Endothelial cell of umbilical vein (primary cell): ENCODE data around the gene ARFRP1. TPM values are rescaled to one million over a fixed set of nuclear protein-coding genes. Genes with fewer than 3 reads are reported as not detected.

ENCODE experiments used
- BruUV-seq: library from RNA; stranded (reverse); fragments of 400-500 nt; replicated peaks from 2 replicates; lab custom pipeline; 2021; lab: Mats Ljungman, UMichigan
- CTCF ChIA-PET: fragments of 300-600, 350-600 bp; sonication (Branson Sonifier 250); formaldehyde crosslinking; loops from one replicate; lab custom pipeline; 2021; ENCODE audit warnings: antibody characterized with exemption, inconsistent platforms; lab: Charles Lee
- POLR2A ChIA-PET: fragments of 300-600, 350-600 bp; sonication (Branson Sonifier 250); formaldehyde crosslinking; loops from one replicate; lab custom pipeline; 2021; ENCODE audit warnings: antibody characterized with exemption, inconsistent platforms; lab: Charles Lee
- DNase-seq: peaks from one replicate; pipeline ENCODE4 v3.0.0-alpha.2; 2011; ENCODE audit warnings: low read depth, low spot score
- FAIRE-seq: peaks from 2 replicates; lab custom pipeline; 2011; peaks lifted over from hg19 to GRCh38; lab: Jason Lieb, UNC
- H2AFZ ChIP-seq: 2 replicates; pipeline ENCODE4 v1.6.0; 2012; ENCODE audit warnings: low read depth, low read length, control low read depth, inconsistent platforms
- H3K27ac ChIP-seq: 2 replicates; pipeline ENCODE4 v1.5.1; 2011; ENCODE audit warnings: low read depth, mild to moderate bottlenecking, control low read depth, low read length, moderate library complexity; ENCODE audit not compliant: insufficient read depth
- H3K27me3 ChIP-seq, 2 experiments: 2 replicates each; pipeline versions ENCODE4 v1.6.0 to v1.6.1; 2011; ENCODE audit warnings: low read length in 2 of 2, mixed read lengths in 1 of 2; ENCODE audit not compliant: control insufficient read depth in 2 of 2, insufficient read depth in 2 of 2
- H3K36me3 ChIP-seq, 2 experiments: 2 replicates in 1 of 2; 3 replicates in 1 of 2; pipeline ENCODE4 v1.5.1; 2011; ENCODE audit warnings: low read length in 2 of 2, mild to moderate bottlenecking in 1 of 2, moderate library complexity in 1 of 2; ENCODE audit not compliant: control insufficient read depth in 2 of 2, insufficient read depth in 2 of 2; ENCODE audit errors: extremely low read depth in 1 of 2
- H3K4me1 ChIP-seq: 3 replicates; pipeline ENCODE4 v1.5.1; 2011; ENCODE audit warnings: mild to moderate bottlenecking, low read length; ENCODE audit not compliant: control insufficient read depth, insufficient read depth; ENCODE audit errors: extremely low read depth
- H3K4me2 ChIP-seq: 2 replicates; pipeline ENCODE4 v1.6.1; 2011; ENCODE audit warnings: low read length, control low read depth, mixed read lengths; ENCODE audit not compliant: insufficient read depth
- H3K4me3 ChIP-seq, 3 experiments: fragments of 200-600 bp in 1 of 3; sonication (generic), shearing (Covaris generic) in 1 of 3; replicated peaks in 1 of 3; 2 replicates each; pipeline ENCODE4 v1.5.1; 2011 to 2016; ENCODE audit warnings: control low read depth in 3 of 3, low read length in 3 of 3, mild to moderate bottlenecking in 2 of 3, inconsistent platforms in 1 of 3, low read depth in 1 of 3, moderate library complexity in 1 of 3; ENCODE audit not compliant: insufficient read depth in 1 of 3
- H3K79me2 ChIP-seq: 2 replicates; pipeline ENCODE4 v1.6.0; 2012; ENCODE audit warnings: low read length, inconsistent platforms; ENCODE audit not compliant: control insufficient read depth, insufficient read depth
- H3K9ac ChIP-seq: replicated peaks from 2 replicates; pipeline ENCODE3; 2011; ENCODE audit warnings: low read length, control low read depth; ENCODE audit not compliant: insufficient read depth; ENCODE audit errors: extremely low read depth
- H3K9me1 ChIP-seq: replicated peaks from 3 replicates; pipeline ENCODE4 v1.6.0; 2011; ENCODE audit warnings: mild to moderate bottlenecking, low read length; ENCODE audit not compliant: control insufficient read depth, insufficient read depth; ENCODE audit errors: extremely low read depth
- H3K9me3 ChIP-seq: replicated peaks from 2 replicates; pipeline ENCODE4 v1.5.1; 2012; ENCODE audit warnings: low read length, inconsistent platforms; ENCODE audit not compliant: control insufficient read depth, insufficient read depth
- H4K20me1 ChIP-seq: replicated peaks from 2 replicates; pipeline ENCODE3; 2011; ENCODE audit warnings: mild to moderate bottlenecking, low read length; ENCODE audit not compliant: control insufficient read depth, insufficient read depth; ENCODE audit errors: extremely low read depth
- EZH2 ChIP-seq: IDR thresholded peaks from 2 replicates; pipeline ENCODE4 v1.6.1; 2012; ENCODE audit warnings: borderline replicate concordance, low read depth, mild to moderate bottlenecking, moderate library complexity, low read length, inconsistent platforms; ENCODE audit not compliant: severe bottlenecking
- FOS ChIP-seq: IDR thresholded peaks from 2 replicates; pipeline ENCODE4 v1.6.1; 2011; ENCODE audit warnings: mild to moderate bottlenecking, low read length, moderate library complexity, borderline replicate concordance; ENCODE audit not compliant: insufficient read depth
- GATA2 ChIP-seq: IDR thresholded peaks from 2 replicates; pipeline ENCODE4 v1.7.0; 2011; ENCODE audit warnings: low read depth, mild to moderate bottlenecking, moderate library complexity, mixed read lengths, low read length; ENCODE audit not compliant: insufficient read length, insufficient read depth
- JUN ChIP-seq: IDR thresholded peaks from 2 replicates; pipeline ENCODE4 v1.6.1; 2011; ENCODE audit warnings: borderline replicate concordance, low read depth; ENCODE audit not compliant: insufficient read length, insufficient read depth
- MYC ChIP-seq: IDR thresholded peaks from one replicate; pipeline ENCODE4 v1.6.1; 2011; ENCODE audit warnings: mild to moderate bottlenecking, low read depth, low read length
- POLR2A ChIP-seq: IDR thresholded peaks from 2 replicates; pipeline ENCODE4 v1.6.1; 2012; ENCODE audit warnings: low read depth, mild to moderate bottlenecking, control low read depth, low read length
- POLR2AphosphoS5 ChIP-seq: IDR thresholded peaks from 2 replicates; pipeline ENCODE4 v1.6.1; 2012; ENCODE audit warnings: low read depth, mild to moderate bottlenecking, control low read depth, low read length, moderate library complexity; ENCODE audit not compliant: insufficient read depth
- dilution Hi-C: fragments of 300-500 bp; cut with MboI; formaldehyde crosslinking; loops from one replicate; pipeline ENCODE4 v1.15.0; 2019; ENCODE audit warnings: low sequenced_read_pairs; ENCODE audit not compliant: extremely low pct_ligation_motif_present
- intact Hi-C: fragments of 100-400 bp; cut with micrococcal nuclease; formaldehyde crosslinking; loops from one replicate; pipeline ENCODE4 v1.10.0; 2022
- polyA plus RNA-seq, 4 experiments: library from polyadenylated mRNA; depleted of rRNA in 3 of 4; stranded (reverse) in 3 of 4; unstranded in 1 of 4; fragments of >200 nt; gene quantifications; 2 replicates each; pipeline versions ENCODE4 v1.2.1 to v1.2.3, GENCODE V29; 2011 to 2012; ENCODE audit warnings: missing spikeins in 1 of 4
- total RNA-seq: library from RNA; stranded (reverse); gene quantifications from 2 replicates; pipeline ENCODE4 v1.2.3, GENCODE V29; 2021
- TF ChIP-seq, protein P1 (sequence below): IDR thresholded peaks from 2 replicates; pipeline ENCODE4 v1.6.1; 2011; ENCODE audit not compliant: insufficient read depth, insufficient read length

Gene ARFRP1
- total and polyA plus RNA-seq, 2 donors (not counting 3 experiments of a cell fraction or from before 2014, with no cell fraction given) = 48.7 to 51.6 TPM

DNA sequence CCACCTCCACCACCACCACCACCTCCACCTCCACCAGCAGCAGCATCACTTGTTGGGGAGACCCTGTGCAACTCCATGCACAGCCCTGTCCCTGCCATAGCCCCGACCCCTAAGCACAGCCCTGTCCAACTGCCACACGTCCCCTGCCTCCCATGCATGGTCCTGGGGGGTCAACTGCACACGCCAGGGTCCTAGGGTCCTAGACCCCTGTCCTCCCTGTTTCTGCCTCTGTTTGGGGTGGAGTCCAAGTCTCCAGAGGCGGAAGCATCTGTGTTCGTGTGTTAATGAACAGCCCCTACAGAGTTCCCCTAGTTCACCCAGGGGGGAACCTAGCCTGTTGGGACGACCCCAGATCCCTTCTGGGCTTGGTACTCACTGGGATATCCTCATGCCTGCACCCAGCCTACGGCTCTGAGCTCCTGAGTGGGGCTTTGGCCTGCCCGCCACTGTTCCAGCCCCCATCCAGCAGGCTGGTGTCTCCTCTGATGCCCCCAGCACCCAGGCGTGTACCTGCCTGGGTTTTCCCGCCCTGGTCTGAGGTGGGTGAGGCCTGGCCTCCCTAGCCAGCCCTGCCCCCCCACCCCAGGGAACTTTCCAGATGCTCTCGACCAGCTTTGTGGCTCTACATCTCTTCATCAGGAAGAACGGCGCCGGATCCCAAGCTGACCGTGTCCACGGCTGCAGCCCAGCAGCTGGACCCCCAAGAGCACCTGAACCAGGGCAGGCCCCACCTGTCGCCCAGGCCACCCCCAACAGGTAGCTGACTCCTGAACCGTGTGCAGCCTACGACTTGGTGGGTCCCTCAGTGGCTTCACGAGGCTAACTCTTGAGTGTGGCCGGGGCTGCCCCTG lies 13.8 kb downstream of the ARFRP1 start:
- POLR2A ChIA-PET = no interaction called here
- no peaks in the 10 kb centered on the region for H3K36me3 ChIP-seq
- H2AFZ ChIP-seq = no peak overlapping the region
- H3K9ac ChIP-seq = no peak overlapping the region
- intact Hi-C loops (no loop called here), dilution Hi-C loops (no loop called here)
- no peaks in the 10 kb centered on the region for H3K9me3 ChIP-seq
- CTCF ChIA-PET = no interaction called here
- TF ChIP-seq POLR2A (no peak), FOS (no peak), EZH2 (no peak), POLR2AphosphoS5 (no peak), MYC (no peak), GATA2 (no peak), JUN (no peak)
- TF ChIP-seq, protein P1, sequence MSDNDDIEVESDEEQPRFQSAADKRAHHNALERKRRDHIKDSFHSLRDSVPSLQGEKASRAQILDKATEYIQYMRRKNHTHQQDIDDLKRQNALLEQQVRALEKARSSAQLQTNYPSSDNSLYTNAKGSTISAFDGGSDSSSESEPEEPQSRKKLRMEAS = no peak
- no TSS peak for BruUV-seq
- H3K4me3 ChIP-seq = no peak overlapping the region
- H3K79me2 ChIP-seq = no peaks in the 10 kb centered on the region
- no peak overlapping the region for H3K27ac ChIP-seq
- H4K20me1 ChIP-seq = no peaks in the 10 kb centered on the region
- no peaks in the 10 kb centered on the region for H3K9me1 ChIP-seq
- H3K4me1 ChIP-seq = peaks cover 27% of the 10 kb centered on the region
- no peaks in the 10 kb centered on the region for H3K27me3 ChIP-seq
- FAIRE-seq (no peak), DNase-seq (no peak)
- no peak overlapping the region for H3K4me2 ChIP-seq
